CD4-positive, alpha-beta memory T cell (primary cell): Measurements from ENCODE around the gene ACKR2. TPM values are rescaled to one million over a fixed set of nuclear protein-coding genes. Genes with fewer than 3 reads are reported as not detected.

Experiments
- CTCF ChIA-PET: fragments of 350-600 bp; sonication (Branson Sonifier 250); formaldehyde crosslinking; loops from one replicate; lab custom pipeline; 2021; ENCODE audit warnings: inconsistent platforms; ENCODE audit not compliant: partially characterized antibody; lab: Charles Lee
- POLR2A ChIA-PET: fragments of 350-600 bp; sonication (Branson Sonifier 250); formaldehyde crosslinking; loops from one replicate; lab custom pipeline; 2021; ENCODE audit not compliant: partially characterized antibody; lab: Charles Lee
- DNase-seq, 5 donors: peaks; one replicate each; pipeline versions ENCODE4 v3.0.0 to v3.0.0-alpha.2; 2020 to 2022; ENCODE audit warnings: mixed read lengths in 1 of 5
- H3K27ac ChIP-seq: one replicate; pipeline ENCODE4 v1.7.0; 2013; ENCODE audit warnings: low read depth, low read length
- H3K27me3 ChIP-seq: 2 replicates; pipeline ENCODE4 v1.7.0; 2013; ENCODE audit warnings: mild to moderate bottlenecking, low read length, moderate library complexity; ENCODE audit not compliant: insufficient read depth
- H3K36me3 ChIP-seq: 2 replicates; pipeline ENCODE4 v1.7.0; 2013; ENCODE audit warnings: mild to moderate bottlenecking, low read length, moderate library complexity; ENCODE audit not compliant: insufficient read depth
- H3K4me1 ChIP-seq: 2 replicates; pipeline ENCODE4 v1.7.0; 2013; ENCODE audit warnings: mild to moderate bottlenecking, low read length, moderate library complexity; ENCODE audit not compliant: insufficient read depth
- H3K4me3 ChIP-seq, 2 donors: one replicate each; pipeline ENCODE4 v1.7.0; 2013; ENCODE audit warnings: low read length in 2 of 2, mild to moderate bottlenecking in 1 of 2
- H3K9me3 ChIP-seq, 2 donors: one replicate each; pipeline ENCODE4 v1.7.0; 2013; ENCODE audit warnings: low read length in 2 of 2, control low read depth in 1 of 2; ENCODE audit not compliant: control insufficient read depth in 1 of 2
- H3K27ac Mint-ChIP-seq, 7 donors: one replicate each; pipeline ENCODE4 v1.8.0; 2020 to 2021; ENCODE audit warnings: mixed read lengths in 7 of 7, mild to moderate bottlenecking in 6 of 7, inconsistent platforms in 3 of 7, moderate library complexity in 3 of 7
- H3K27me3 Mint-ChIP-seq, 2 donors: one replicate each; pipeline ENCODE4 v1.8.0; 2020 to 2021; ENCODE audit warnings: mixed read lengths in 2 of 2
- H3K36me3 Mint-ChIP-seq, 2 donors: one replicate each; pipeline ENCODE4 v1.8.0; 2020 to 2021; ENCODE audit warnings: mixed read lengths in 2 of 2, inconsistent platforms in 1 of 2, mild to moderate bottlenecking in 1 of 2
- H3K4me1 Mint-ChIP-seq, 4 donors: one replicate each; pipeline ENCODE4 v1.8.0; 2020 to 2021; ENCODE audit warnings: mixed read lengths in 4 of 4, mild to moderate bottlenecking in 1 of 4
- H3K4me3 Mint-ChIP-seq, 8 donors: one replicate each; pipeline ENCODE4 v1.8.0; 2020 to 2021; ENCODE audit warnings: mixed read lengths in 8 of 8, mild to moderate bottlenecking in 7 of 8, moderate library complexity in 6 of 8, inconsistent platforms in 3 of 8
- H3K9me3 Mint-ChIP-seq, 8 donors: one replicate each; pipeline ENCODE4 v1.8.0; 2020 to 2021; ENCODE audit warnings: mixed read lengths in 8 of 8, mild to moderate bottlenecking in 5 of 8, inconsistent platforms in 3 of 8, moderate library complexity in 1 of 8
- intact Hi-C: fragments of 100-400 bp; cut with micrococcal nuclease; formaldehyde crosslinking; loops from one replicate; pipeline ENCODE4 v1.15.1; 2023
- polyA plus RNA-seq, 2 donors: library from polyadenylated mRNA; unstranded; fragments of 300-500 nt; fragmentation: Illumina TruSeq; gene quantifications; one replicate each; pipeline ENCODE4 v1.2.3, GENCODE V29; 2021
- total RNA-seq, 2 experiments: library from RNA; stranded (reverse); gene quantifications; one replicate each; pipeline ENCODE4 v1.2.3, GENCODE V29; 2021

Gene ACKR2, protein sequence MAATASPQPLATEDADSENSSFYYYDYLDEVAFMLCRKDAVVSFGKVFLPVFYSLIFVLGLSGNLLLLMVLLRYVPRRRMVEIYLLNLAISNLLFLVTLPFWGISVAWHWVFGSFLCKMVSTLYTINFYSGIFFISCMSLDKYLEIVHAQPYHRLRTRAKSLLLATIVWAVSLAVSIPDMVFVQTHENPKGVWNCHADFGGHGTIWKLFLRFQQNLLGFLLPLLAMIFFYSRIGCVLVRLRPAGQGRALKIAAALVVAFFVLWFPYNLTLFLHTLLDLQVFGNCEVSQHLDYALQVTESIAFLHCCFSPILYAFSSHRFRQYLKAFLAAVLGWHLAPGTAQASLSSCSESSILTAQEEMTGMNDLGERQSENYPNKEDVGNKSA
- total RNA-seq (under 1 TPM; 0.28 to 0.49 TPM), polyA plus RNA-seq (not detected)

- H3K36me3 Mint-ChIP-seq = peaks cover 0 to 2% of the 10 kb centered on the region in 2 donors
- H3K9me3 Mint-ChIP-seq = no peaks in the 10 kb centered on the region
- Histone ChIP-seq H3K4me1 (peaks cover 6% of the 10 kb centered on the region), H3K9me3 (no peaks in the 10 kb centered on the region), H3K4me3 (no peak within 1 kb of the TSS), H3K27ac (no peak within 1 kb of the TSS), H3K36me3 (no peaks in the 10 kb centered on the region), H3K27me3 (no peaks in the 10 kb centered on the region)
- POLR2A ChIA-PET = no interaction called here
- peaks cover under 1 to 17% (median 5%) of the 10 kb centered on the region in 4 donors for H3K4me1 Mint-ChIP-seq
- peaks cover 6 to 8% of the 10 kb centered on the region in 2 donors for H3K27me3 Mint-ChIP-seq
- peak within 1 kb of the TSS in 1 of 7 donors; percentile 1 for H3K27ac Mint-ChIP-seq
- H3K4me3 Mint-ChIP-seq = no peak within 1 kb of the TSS
- DNase-seq = no peak
- intact Hi-C loops = no loop called here
- CTCF ChIA-PET = interaction anchor here (0.7 kb wide), 1 partner anchor 29 kb away, joined by 3 read pairs; no protein-coding TSS in a partner anchor
These were observed at the start of gene ACKR2 for GRCh38 chr3:42809202-42809601. Gene ACKR2 (plus strand): TSS chr3:42809445. CDS start chr3:42864503, 55,058 bp downstream.

DNA sequence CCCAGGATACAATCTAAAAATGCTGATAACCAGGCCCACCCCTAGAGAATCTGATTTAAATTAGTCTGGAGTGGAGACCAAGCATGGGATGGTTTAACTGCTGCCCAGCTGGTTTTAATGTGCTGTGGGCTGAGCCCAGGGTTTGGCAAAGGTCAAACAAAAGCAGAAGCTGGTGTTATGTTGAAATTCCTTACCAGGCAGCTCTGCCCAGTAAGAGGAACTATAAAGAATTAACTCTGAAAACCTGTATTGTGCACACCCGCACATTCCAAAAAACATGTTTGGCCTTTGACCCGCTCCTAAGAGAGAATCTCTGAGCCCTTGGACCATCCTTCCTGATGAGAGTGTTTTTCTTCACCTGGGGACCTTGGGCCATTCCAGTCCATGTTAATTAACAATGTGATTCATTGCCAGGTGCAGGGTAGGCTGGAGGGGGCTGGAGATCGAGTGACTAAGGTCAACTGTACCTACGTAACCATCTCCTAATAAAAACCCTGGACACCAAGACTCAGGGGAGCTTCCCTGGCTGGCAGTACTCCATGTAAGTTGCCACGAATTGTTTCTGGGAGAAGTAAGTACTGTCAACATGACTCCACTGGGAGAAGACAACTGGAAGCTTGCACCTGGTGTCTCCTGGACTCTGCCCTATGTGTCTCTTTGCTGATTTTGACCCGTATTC is 47.1 kb upstream of the ACKR2 start:
- no peaks in the 10 kb centered on the region for H3K4me1 ChIP-seq
- Mint-ChIP-seq H3K27ac (peak overlapping the region in 1 of 7 donors; percentile 38), H3K9me3 (no peaks in the 10 kb centered on the region), H3K36me3 (no peaks in the 10 kb centered on the region), H3K27me3 (peaks cover 2 to 5% of the 10 kb centered on the region in 2 donors), H3K4me1 (peaks cover 0 to 2% (median 0%) of the 10 kb centered on the region in 4 donors), H3K4me3 (no peak overlapping the region)
- ChIA-PET CTCF (interaction anchor here (1.0 to 1.3 kb wide), 2 partner anchors 15 to 17 kb away, joined by 3 read pairs; no protein-coding TSS in a partner anchor), POLR2A (interaction anchor here (0.6 kb wide), 1 partner anchor 117 kb away, joined by 3 read pairs; no protein-coding TSS in a partner anchor)
- DNase-seq = no peak
- H3K9me3 ChIP-seq = no peaks in the 10 kb centered on the region
- H3K36me3 ChIP-seq = no peaks in the 10 kb centered on the region
- H3K27ac ChIP-seq = no peak overlapping the region
- H3K27me3 ChIP-seq = no peaks in the 10 kb centered on the region
- intact Hi-C loops = no loop called here
- no peak overlapping the region for H3K4me3 ChIP-seq

DNA sequence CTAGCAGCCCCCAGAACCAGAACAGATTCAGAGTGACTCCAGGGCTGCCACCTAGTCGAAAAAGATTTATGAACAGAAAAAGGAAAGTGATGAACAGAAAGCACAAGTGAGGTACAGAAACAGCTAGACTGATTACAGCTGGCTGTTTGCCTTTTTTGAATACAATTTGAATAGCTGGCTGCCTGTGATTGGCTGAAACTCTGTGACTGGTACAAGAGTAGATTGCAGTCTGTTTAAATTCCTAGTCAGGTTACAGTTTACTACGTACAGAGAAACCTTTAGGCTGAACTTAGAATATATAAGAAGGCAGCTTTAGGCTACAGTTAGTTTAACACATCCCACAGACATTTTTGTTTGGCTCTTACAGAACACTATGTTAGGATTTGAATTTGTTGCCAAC is 46.2 kb upstream of the ACKR2 start:
- POLR2A ChIA-PET = interaction anchor here (0.6 kb wide), 1 partner anchor 116 kb away, joined by 3 read pairs; no protein-coding TSS in a partner anchor
- peaks cover 2 to 5% of the 10 kb centered on the region in 2 donors for H3K27me3 Mint-ChIP-seq
- no peaks in the 10 kb centered on the region for H3K36me3 Mint-ChIP-seq
- Histone ChIP-seq H3K27me3 (no peaks in the 10 kb centered on the region), H3K4me3 (no peak overlapping the region), H3K36me3 (no peaks in the 10 kb centered on the region), H3K27ac (no peak overlapping the region), H3K9me3 (no peaks in the 10 kb centered on the region), H3K4me1 (no peaks in the 10 kb centered on the region)
- intact Hi-C loops = no loop called here
- no peak overlapping the region for H3K4me3 Mint-ChIP-seq
- H3K4me1 Mint-ChIP-seq = peaks cover 0 to 2% (median 0%) of the 10 kb centered on the region in 4 donors
- CTCF ChIA-PET = interaction anchor here (1.0 to 1.5 kb wide), 2 partner anchors 10 to 16 kb away, joined by 3 to 4 read pairs; no protein-coding TSS in a partner anchor
- DNase-seq = no peak
- no peak overlapping the region for H3K27ac Mint-ChIP-seq
- no peaks in the 10 kb centered on the region for H3K9me3 Mint-ChIP-seq

DNA sequence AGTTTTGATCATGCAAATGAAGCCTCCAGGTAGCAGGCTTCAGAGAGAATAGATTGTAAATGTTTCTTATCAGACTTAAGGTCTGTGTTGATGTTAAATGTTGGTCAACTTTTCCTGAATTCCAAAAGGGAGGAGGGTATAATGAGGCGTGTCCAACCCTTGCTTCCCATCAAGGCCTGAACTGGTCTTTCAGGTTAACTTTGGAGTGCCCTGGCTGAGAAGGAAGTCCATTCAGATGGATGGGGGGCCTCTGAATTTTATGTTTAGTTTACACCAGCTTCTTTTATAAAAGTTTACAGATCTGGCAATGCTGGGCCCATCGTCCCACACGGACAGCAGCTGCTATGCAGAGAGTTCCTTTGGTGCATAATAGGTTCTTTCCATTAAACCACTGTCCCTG is 45.1 kb upstream of the ACKR2 start:
- no peaks in the 10 kb centered on the region for H3K4me1 ChIP-seq
- ChIA-PET POLR2A (interaction anchor here (0.5 kb wide), 1 partner anchor 206 kb away, joined by 3 read pairs; no protein-coding TSS in a partner anchor), CTCF (interaction anchor here (1.5 kb wide), 2 partner anchors 11 to 16 kb away, joined by 4 to 5 read pairs; no protein-coding TSS in a partner anchor)
- Mint-ChIP-seq H3K9me3 (no peaks in the 10 kb centered on the region), H3K27ac (no peak overlapping the region), H3K4me3 (no peak overlapping the region), H3K27me3 (peaks cover 0 to 2% of the 10 kb centered on the region in 2 donors), H3K36me3 (no peaks in the 10 kb centered on the region), H3K4me1 (peaks cover 0 to 2% (median 0%) of the 10 kb centered on the region in 4 donors)
- no peak overlapping the region for H3K4me3 ChIP-seq
- intact Hi-C loops = no loop called here
- no peaks in the 10 kb centered on the region for H3K9me3 ChIP-seq
- H3K27me3 ChIP-seq = no peaks in the 10 kb centered on the region
- H3K36me3 ChIP-seq = no peaks in the 10 kb centered on the region
- H3K27ac ChIP-seq = no peak overlapping the region
- DNase-seq = no peak

DNA sequence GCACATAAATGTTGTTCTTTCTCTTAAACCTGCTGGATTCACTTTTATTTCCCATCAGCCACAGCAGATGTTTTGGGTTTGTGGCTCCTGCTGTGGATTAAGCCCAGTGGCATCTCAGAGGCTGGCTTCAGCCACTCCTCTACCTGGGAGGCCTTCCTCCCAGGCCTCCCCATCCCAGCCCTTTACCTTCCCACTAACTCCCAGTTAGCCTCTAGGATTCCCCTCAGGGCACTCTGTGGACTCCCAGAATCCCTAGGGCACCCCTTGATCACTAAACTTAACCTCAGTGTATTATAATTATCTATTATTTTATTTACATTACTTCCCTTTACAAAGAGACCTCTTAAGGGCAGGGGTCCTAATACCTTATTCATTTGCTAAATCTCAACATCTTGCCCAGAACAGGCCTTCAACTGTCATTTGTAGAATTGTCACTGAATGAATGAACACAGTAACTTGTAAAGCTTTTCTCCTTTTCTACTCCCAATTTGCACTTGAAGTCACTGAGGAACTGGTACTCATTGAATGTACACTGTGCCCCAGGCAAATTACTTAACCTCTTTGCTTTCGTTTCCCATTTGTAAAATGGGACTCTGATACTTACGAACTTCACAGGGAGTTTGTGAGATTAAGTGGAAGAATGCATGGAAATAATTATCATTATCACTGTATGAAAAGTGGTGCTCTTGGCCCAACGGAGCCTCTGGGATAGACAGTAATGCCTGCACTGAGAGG is 44.5 kb upstream of the ACKR2 start:
- no peaks in the 10 kb centered on the region for H3K36me3 Mint-ChIP-seq
- no peaks in the 10 kb centered on the region for H3K27me3 ChIP-seq
- no peak overlapping the region for H3K4me3 ChIP-seq
- H3K27ac Mint-ChIP-seq = no peak overlapping the region
- intact Hi-C loops = no loop called here
- peaks cover 0 to 2% (median 0%) of the 10 kb centered on the region in 4 donors for H3K4me1 Mint-ChIP-seq
- POLR2A ChIA-PET = no interaction called here
- H3K4me1 ChIP-seq = no peaks in the 10 kb centered on the region
- H3K27ac ChIP-seq = no peak overlapping the region
- H3K9me3 Mint-ChIP-seq = no peaks in the 10 kb centered on the region
- no peaks in the 10 kb centered on the region for H3K27me3 Mint-ChIP-seq
- no peaks in the 10 kb centered on the region for H3K9me3 ChIP-seq
- no peak for DNase-seq
- CTCF ChIA-PET = interaction anchor here (1.5 kb wide), 1 partner anchor 15 kb away, joined by 5 read pairs; no protein-coding TSS in a partner anchor
- H3K36me3 ChIP-seq = no peaks in the 10 kb centered on the region
- H3K4me3 Mint-ChIP-seq = no peak overlapping the region

DNA sequence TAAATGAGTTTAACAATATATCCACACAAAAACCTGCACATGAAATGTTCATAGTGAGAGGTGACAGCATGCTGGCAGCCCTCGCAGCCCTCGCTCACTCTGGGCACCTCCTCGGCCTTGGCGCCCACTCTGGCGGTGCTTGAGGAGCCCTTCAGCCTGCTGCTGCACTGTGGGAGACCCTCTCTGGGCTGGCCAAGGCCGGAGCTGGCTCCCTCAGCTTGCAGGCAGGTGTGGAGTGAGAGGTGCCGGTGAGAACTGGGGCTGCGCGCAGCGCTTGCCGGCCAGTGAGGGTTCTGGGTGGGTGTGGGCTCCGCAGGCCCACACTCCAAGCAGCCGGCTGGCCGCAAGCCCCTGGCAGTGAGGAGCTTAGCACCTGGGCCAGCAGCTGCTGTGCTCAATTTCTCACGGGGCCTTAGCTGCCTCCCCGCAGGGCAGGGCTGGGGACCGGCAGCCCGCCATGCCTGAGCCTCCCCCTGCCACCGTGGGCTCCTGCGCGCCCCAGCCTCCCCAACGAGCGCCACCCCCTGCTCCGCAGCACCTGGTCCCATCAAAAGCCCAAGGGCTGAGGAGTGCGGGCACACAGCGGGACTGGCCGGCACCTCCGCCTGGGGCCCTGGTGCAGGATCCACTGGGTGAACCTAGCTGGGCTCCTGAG is 39.6 kb upstream of the ACKR2 start:
- intact Hi-C loops = no loop called here
- Mint-ChIP-seq H3K27ac (no peak overlapping the region), H3K4me1 (peaks cover 5 to 16% (median 10%) of the 10 kb centered on the region in 4 donors), H3K4me3 (no peak overlapping the region), H3K36me3 (peaks cover 0 to 1% of the 10 kb centered on the region in 2 donors), H3K27me3 (no peaks in the 10 kb centered on the region), H3K9me3 (no peaks in the 10 kb centered on the region)
- Histone ChIP-seq H3K27ac (no peak overlapping the region), H3K4me3 (no peak overlapping the region), H3K27me3 (no peaks in the 10 kb centered on the region), H3K9me3 (no peaks in the 10 kb centered on the region), H3K36me3 (no peaks in the 10 kb centered on the region), H3K4me1 (peaks cover 13% of the 10 kb centered on the region)
- no peak for DNase-seq
- ChIA-PET POLR2A (no interaction called here), CTCF (interaction anchor here (3.3 kb wide), 1 partner anchor 10 kb away, joined by 16 read pairs; no protein-coding TSS in a partner anchor)
